ENCODE results near the gene NEDD4L.

NEDD4L gene

GRCh38 chr18:58241877-58242276 is 197.9 kb downstream of the NEDD4L start:
- TF ChIP-seq CTCF (IDR thresholded peaks at IDR 0.05; ENCODE audit: insufficient read depth, low read length, missing control alignments): no peak
- H3K4me3 ChIP-seq (ENCODE audit: low read depth, low read length): no peak overlapping the region
- ChIA-PET CTCF (interaction anchor here (0.9 to 2.3 kb wide), 2 partner anchors 10 to 13 kb away, joined by 3 to 6 read pairs; no protein-coding TSS in a partner anchor), POLR2A (no interaction called here)
- peak; percentile 72 for DNase-seq (ENCODE audit: low read depth, low spot score)

- POLR2A ChIA-PET: no interaction called here
- CTCF ChIA-PET: interaction anchor here (0.9 to 2.3 kb wide), 2 partner anchors 11 to 13 kb away, joined by 3 to 6 read pairs; no protein-coding TSS in a partner anchor
- no peak for DNase-seq (ENCODE audit: low read depth, low spot score)
- no peak for TF ChIP-seq CTCF (IDR thresholded peaks at IDR 0.05; ENCODE audit: insufficient read depth, low read length, missing control alignments)
- no peak overlapping the region for H3K4me3 ChIP-seq (ENCODE audit: low read depth, low read length)
Observed at GRCh38 chr18:58242435-58242834, 198.4 kb downstream of the NEDD4L start.

GRCh38 chr18:58242968-58243367 is 198.9 kb downstream of the NEDD4L start:
- DNase-seq (ENCODE audit: low read depth, low spot score): no peak
- ChIA-PET CTCF (interaction anchor here (0.9 to 2.3 kb wide), 3 partner anchors 10 to 521 kb away, joined by 3 to 6 read pairs (median 3); no protein-coding TSS in a partner anchor), POLR2A (no interaction called here)
- no peak overlapping the region for H3K4me3 ChIP-seq (ENCODE audit: low read depth, low read length)
- no peak for TF ChIP-seq CTCF (IDR thresholded peaks at IDR 0.05; ENCODE audit: insufficient read depth, low read length, missing control alignments)

- DNase-seq (ENCODE audit: low read depth, low spot score): no peak
- CTCF ChIA-PET: interaction anchor here (0.9 to 2.3 kb wide), 2 partner anchors 14 to 521 kb away, joined by 3 to 6 read pairs; no protein-coding TSS in a partner anchor
- TF ChIP-seq CTCF (IDR thresholded peaks at IDR 0.05; ENCODE audit: insufficient read depth, low read length, missing control alignments): no peak
- no peak overlapping the region for H3K4me3 ChIP-seq (ENCODE audit: low read depth, low read length)
- POLR2A ChIA-PET: no interaction called here
Observed at GRCh38 chr18:58243401-58243800, 199.4 kb downstream of the NEDD4L start.

- DNase-seq (ENCODE audit: low read depth, low spot score): no peak
- H3K4me3 ChIP-seq (ENCODE audit: low read depth, low read length): no peak overlapping the region
- no peak for TF ChIP-seq CTCF (IDR thresholded peaks at IDR 0.05; ENCODE audit: insufficient read depth, low read length, missing control alignments)
- CTCF ChIA-PET: interaction anchor here (0.8 to 1.5 kb wide), 3 partner anchors 8 to 15 kb away, joined by 3 read pairs; no protein-coding TSS in a partner anchor
- POLR2A ChIA-PET: no interaction called here
Observed at GRCh38 chr18:58247363-58247834, 203.4 kb downstream of the NEDD4L start.

GRCh38 chr18:58249712-58250111 is 205.7 kb downstream of the NEDD4L start:
- ChIA-PET CTCF (interaction anchor here (1.6 to 2.0 kb wide), 2 partner anchors 114 to 207 kb away, joined by 5 to 6 read pairs; no protein-coding TSS in a partner anchor), POLR2A (no interaction called here)
- TF ChIP-seq CTCF (IDR thresholded peaks at IDR 0.05; ENCODE audit: insufficient read depth, low read length, missing control alignments): no peak
- DNase-seq (ENCODE audit: low read depth, low spot score): no peak
- no peak overlapping the region for H3K4me3 ChIP-seq (ENCODE audit: low read depth, low read length)

Measured in AG04449 (cell line).